OCI-LY1 (cell line): ENCODE measurements around the gene SLC25A38.

Experiments
- H2AFZ ChIP-seq: fragments of 200-600 bp; sonication (generic), shearing (Covaris generic); 2 replicates; pipeline ENCODE4 v1.6.0; 2014; ENCODE audit warnings: antibody characterized with exemption, mild to moderate bottlenecking, low read length
- H3F3A ChIP-seq: fragments of 200-600 bp; sonication (generic), shearing (Covaris generic); 2 replicates; pipeline ENCODE4 v1.6.0; 2014; ENCODE audit warnings: mild to moderate bottlenecking, antibody characterized with exemption, low read length, moderate library complexity; ENCODE audit not compliant: insufficient read depth
- H3K27ac ChIP-seq: fragments of 200-600 bp; sonication (generic); 2 replicates; pipeline ENCODE4 v1.5.1; 2014; ENCODE audit warnings: low read length, mixed run types, mild to moderate bottlenecking, low read depth; ENCODE audit not compliant: poor library complexity, severe bottlenecking
- H3K27me3 ChIP-seq: fragments of 200-600 bp; sonication (generic); 2 replicates; pipeline ENCODE4 v1.6.0; 2014; ENCODE audit warnings: antibody characterized with exemption, mild to moderate bottlenecking, low read length, moderate library complexity; ENCODE audit not compliant: insufficient read depth
- H3K36me3 ChIP-seq: fragments of 200-600 bp; sonication (generic); 2 replicates; pipeline ENCODE4 v1.6.1; 2014; ENCODE audit warnings: mild to moderate bottlenecking, antibody characterized with exemption, low read length, moderate library complexity, mixed read lengths; ENCODE audit not compliant: insufficient read depth
- H3K4me1 ChIP-seq: fragments of 200-600 bp; sonication (generic); 2 replicates; pipeline ENCODE4 v1.5.1; 2014; ENCODE audit warnings: mild to moderate bottlenecking, low read length, moderate library complexity; ENCODE audit not compliant: insufficient read depth, severe bottlenecking
- H3K4me2 ChIP-seq: fragments of 200-600 bp; sonication (generic), shearing (Covaris generic); 2 replicates; pipeline ENCODE4 v1.6.1; 2014; ENCODE audit warnings: low read length
- H3K4me3 ChIP-seq: fragments of 200-600 bp; sonication (generic); 2 replicates; pipeline ENCODE4 v1.5.1; 2014; ENCODE audit warnings: low read length, low read depth, mild to moderate bottlenecking, mixed read lengths; ENCODE audit not compliant: poor library complexity, severe bottlenecking
- H3K79me2 ChIP-seq: fragments of 200-600 bp; shearing (Covaris generic); 2 replicates; pipeline ENCODE4 v1.6.1; 2016; ENCODE audit warnings: mixed run types, low read length, mixed read lengths; ENCODE audit not compliant: insufficient read depth
- H3K9ac ChIP-seq: fragments of 200-600 bp; sonication (generic), shearing (Covaris generic); 2 replicates; pipeline ENCODE4 v1.6.1; 2014; ENCODE audit warnings: mild to moderate bottlenecking, low read length, mixed read lengths
- H3K9me2 ChIP-seq: fragments of 200-600 bp; sonication (generic), shearing (Covaris generic); 2 replicates; pipeline ENCODE4 v1.6.1; 2014; ENCODE audit warnings: low read depth, mild to moderate bottlenecking, low read length, mixed read lengths
- H3K9me3 ChIP-seq: fragments of 200-600 bp; shearing (Covaris generic); 2 replicates; pipeline ENCODE4 v1.6.1; 2014; ENCODE audit warnings: low read length, mixed read lengths
- H4K20me1 ChIP-seq: fragments of 200-600 bp; sonication (generic), shearing (Covaris generic); 2 replicates; pipeline ENCODE4 v1.6.0; 2016; ENCODE audit warnings: mild to moderate bottlenecking, low read length; ENCODE audit not compliant: insufficient read depth
- EZH2 ChIP-seq: fragments of 200-600 bp; sonication (generic), shearing (Covaris generic); IDR thresholded peaks from 2 replicates; pipeline ENCODE4 v1.8.0; 2017; ENCODE audit warnings: borderline replicate concordance, mixed run types, mild to moderate bottlenecking, antibody characterized with exemption, low read length, moderate library complexity, mixed read lengths
- TF ChIP-seq, protein P1 (sequence below): fragments of 200-600 bp; sonication (generic), shearing (Covaris generic); IDR thresholded peaks from 2 replicates; pipeline ENCODE4 v1.5.1; 2017; ENCODE audit warnings: mild to moderate bottlenecking, antibody characterized with exemption, low read length, moderate library complexity, mixed read lengths

SLC25A38 gene

DNA sequence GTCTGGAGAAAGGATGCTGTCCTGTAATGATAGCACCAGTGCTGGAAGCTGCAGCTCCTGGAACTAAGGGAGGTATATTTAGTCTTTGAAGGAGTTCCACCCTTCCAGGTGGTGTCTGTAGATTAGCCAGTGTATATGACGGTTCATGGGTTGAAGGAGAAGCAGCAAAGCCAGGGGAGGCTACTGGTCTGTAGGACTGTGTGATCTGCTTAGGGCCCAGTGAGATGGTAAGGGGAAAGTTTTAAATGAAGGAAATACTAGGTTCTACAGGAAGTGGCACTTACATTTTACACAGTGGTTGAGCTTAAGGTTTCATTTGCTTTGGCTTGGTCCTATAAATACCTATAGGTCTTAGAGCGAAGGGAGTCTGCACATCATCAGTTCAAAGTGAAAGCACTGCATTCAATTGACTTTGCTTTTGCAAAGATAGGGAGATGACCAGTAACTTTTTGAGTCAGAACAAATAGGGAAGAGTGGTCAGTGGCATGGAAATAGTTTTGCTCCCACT lies 5.6 kb downstream of the SLC25A38 start:
- Histone ChIP-seq H3K9ac (no peak overlapping the region; the same call in 1 of the 2 replicates), H3K27me3 (no peaks in the 10 kb centered on the region), H3K4me3 (no peak overlapping the region), H3K4me1 (peaks cover 45% of the 10 kb centered on the region), H3K79me2 (peaks cover 42% of the 10 kb centered on the region), H3F3A (no peaks in the 10 kb centered on the region), H2AFZ (no peak overlapping the region), H3K36me3 (peaks cover 44% of the 10 kb centered on the region), H3K9me3 (no peaks in the 10 kb centered on the region), H4K20me1 (no peaks in the 10 kb centered on the region), H3K4me2 (peak overlapping the region; percentile 41), H3K9me2 (no peaks in the 10 kb centered on the region), H3K27ac (peak overlapping the region; percentile 40)
- TF ChIP-seq EZH2 = no peak
- TF ChIP-seq, protein P1, sequence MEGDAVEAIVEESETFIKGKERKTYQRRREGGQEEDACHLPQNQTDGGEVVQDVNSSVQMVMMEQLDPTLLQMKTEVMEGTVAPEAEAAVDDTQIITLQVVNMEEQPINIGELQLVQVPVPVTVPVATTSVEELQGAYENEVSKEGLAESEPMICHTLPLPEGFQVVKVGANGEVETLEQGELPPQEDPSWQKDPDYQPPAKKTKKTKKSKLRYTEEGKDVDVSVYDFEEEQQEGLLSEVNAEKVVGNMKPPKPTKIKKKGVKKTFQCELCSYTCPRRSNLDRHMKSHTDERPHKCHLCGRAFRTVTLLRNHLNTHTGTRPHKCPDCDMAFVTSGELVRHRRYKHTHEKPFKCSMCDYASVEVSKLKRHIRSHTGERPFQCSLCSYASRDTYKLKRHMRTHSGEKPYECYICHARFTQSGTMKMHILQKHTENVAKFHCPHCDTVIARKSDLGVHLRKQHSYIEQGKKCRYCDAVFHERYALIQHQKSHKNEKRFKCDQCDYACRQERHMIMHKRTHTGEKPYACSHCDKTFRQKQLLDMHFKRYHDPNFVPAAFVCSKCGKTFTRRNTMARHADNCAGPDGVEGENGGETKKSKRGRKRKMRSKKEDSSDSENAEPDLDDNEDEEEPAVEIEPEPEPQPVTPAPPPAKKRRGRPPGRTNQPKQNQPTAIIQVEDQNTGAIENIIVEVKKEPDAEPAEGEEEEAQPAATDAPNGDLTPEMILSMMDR = no peak

DNA sequence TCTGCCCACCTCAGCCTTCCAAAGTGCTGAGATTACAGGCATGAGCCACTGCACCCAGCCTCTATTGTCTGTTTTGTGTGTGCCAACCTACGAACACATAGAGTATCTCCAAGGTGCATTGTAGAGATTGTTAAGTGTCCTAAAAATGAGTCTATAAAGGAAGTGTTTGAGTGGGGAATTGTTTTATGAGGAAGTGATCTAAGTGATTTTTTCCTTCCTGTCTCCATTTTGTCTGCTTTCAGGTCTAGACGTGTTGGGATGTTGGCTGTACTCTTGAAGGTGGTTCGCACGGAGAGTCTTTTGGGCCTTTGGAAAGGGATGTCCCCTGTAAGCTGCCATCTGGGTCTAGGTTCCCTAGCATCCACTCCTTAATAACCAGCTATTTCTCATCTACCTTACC lies 7.0 kb downstream of the SLC25A38 start:
- H3K9me2 ChIP-seq = no peaks in the 10 kb centered on the region
- TF ChIP-seq, protein P1 = no peak
- no peak for TF ChIP-seq EZH2
- no peak overlapping the region for H3K27ac ChIP-seq
- H3K4me2 ChIP-seq = no peak overlapping the region
- H3F3A ChIP-seq = no peaks in the 10 kb centered on the region
- peaks cover 36% of the 10 kb centered on the region for H3K4me1 ChIP-seq
- no peak overlapping the region for H3K9ac ChIP-seq
- peaks cover 58% of the 10 kb centered on the region for H3K36me3 ChIP-seq
- H3K9me3 ChIP-seq = no peaks in the 10 kb centered on the region
- no peaks in the 10 kb centered on the region for H4K20me1 ChIP-seq
- peaks cover 33% of the 10 kb centered on the region for H3K79me2 ChIP-seq
- H3K4me3 ChIP-seq = no peak overlapping the region
- no peaks in the 10 kb centered on the region for H3K27me3 ChIP-seq
- no peak overlapping the region for H2AFZ ChIP-seq

DNA sequence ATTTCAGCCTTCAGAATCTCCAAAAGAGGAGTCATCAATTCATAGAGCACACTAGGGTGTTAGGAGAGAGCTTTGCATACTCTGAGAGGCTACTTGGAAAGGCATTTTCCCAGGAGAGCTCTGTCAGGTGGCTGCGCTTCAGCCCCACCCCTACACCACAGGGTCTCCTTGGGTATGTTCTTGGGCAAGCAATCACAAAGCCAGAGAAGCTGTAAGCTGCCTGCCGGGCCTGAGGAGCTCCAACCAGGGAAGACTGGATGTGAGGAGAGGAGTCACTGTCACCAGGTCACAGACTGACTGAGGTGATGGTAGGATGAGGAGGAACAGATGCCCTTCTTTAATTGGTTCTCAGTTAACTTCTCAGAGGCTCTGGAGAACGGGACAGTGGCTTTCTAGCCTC lies 13.5 kb downstream of the SLC25A38 start:
- no peaks in the 10 kb centered on the region for H3K27me3 ChIP-seq
- H3K9ac ChIP-seq = no peak overlapping the region
- no peaks in the 10 kb centered on the region for H3K9me3 ChIP-seq
- no peaks in the 10 kb centered on the region for H3F3A ChIP-seq
- H3K4me1 ChIP-seq = no peaks in the 10 kb centered on the region
- no peak overlapping the region for H3K4me3 ChIP-seq
- H3K36me3 ChIP-seq = peaks cover 91% of the 10 kb centered on the region
- H3K27ac ChIP-seq = no peak overlapping the region
- H3K4me2 ChIP-seq = no peak overlapping the region
- H3K9me2 ChIP-seq = no peaks in the 10 kb centered on the region
- no peaks in the 10 kb centered on the region for H3K79me2 ChIP-seq
- TF ChIP-seq, protein P1 = no peak
- TF ChIP-seq EZH2 = no peak
- no peaks in the 10 kb centered on the region for H4K20me1 ChIP-seq
- no peak overlapping the region for H2AFZ ChIP-seq
